Right lobe of liver (tissue), 4 donors: ENCODE results near the gene PRSS36.
"Not testable (repeated sequence)": the region's sequence is repeated elsewhere in the genome, so short reads cannot be mapped to it uniquely, and the experiment has no call there.

Experiments
- POLR2A ChIP-seq: fragments of 450-650 bp; IDR thresholded peaks from one replicate; pipeline ENCODE4 v1.6.1; 2017; ENCODE audit warnings: antibody characterized with exemption, mild to moderate bottlenecking
- TF ChIP-seq, protein P1 (sequence below), 4 donors: fragments of 200-600 bp in 3 of 4; fragments of 450-650 bp in 1 of 4; IDR thresholded peaks; one replicate each; pipeline versions ENCODE4 v1.5.1 to v1.8.0; 2016 to 2022; ENCODE audit warnings: antibody characterized with exemption in 4 of 4, mild to moderate bottlenecking in 2 of 4
- donor health status: DM: no; HTN: no; CAD: no.
- donor health status: DM: no; HTN: no; CAD: no.
- donor health status: DM: no; HTN: yes; CAD: no.

DNA sequence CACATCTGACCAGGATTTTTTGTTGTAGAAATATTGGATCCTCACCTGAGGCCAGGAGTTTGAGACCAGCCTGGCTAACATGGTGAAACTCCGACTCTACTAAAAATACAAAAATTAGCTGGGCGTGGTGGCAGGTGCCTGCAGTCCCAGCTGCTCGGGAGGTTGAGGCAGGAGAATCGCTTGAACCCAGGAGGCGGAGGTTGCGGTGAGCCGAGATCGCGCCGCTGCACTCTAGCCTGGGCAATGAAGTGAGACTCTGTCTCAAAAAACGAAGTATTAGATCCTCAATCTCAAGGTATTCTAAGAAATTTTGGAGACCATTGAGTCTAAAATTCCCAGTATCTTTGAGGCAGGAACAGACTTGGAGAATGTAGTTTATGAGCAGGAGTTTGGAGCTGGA is 46.0 kb upstream of the PRSS36 start:
- TF ChIP-seq, protein P1, sequence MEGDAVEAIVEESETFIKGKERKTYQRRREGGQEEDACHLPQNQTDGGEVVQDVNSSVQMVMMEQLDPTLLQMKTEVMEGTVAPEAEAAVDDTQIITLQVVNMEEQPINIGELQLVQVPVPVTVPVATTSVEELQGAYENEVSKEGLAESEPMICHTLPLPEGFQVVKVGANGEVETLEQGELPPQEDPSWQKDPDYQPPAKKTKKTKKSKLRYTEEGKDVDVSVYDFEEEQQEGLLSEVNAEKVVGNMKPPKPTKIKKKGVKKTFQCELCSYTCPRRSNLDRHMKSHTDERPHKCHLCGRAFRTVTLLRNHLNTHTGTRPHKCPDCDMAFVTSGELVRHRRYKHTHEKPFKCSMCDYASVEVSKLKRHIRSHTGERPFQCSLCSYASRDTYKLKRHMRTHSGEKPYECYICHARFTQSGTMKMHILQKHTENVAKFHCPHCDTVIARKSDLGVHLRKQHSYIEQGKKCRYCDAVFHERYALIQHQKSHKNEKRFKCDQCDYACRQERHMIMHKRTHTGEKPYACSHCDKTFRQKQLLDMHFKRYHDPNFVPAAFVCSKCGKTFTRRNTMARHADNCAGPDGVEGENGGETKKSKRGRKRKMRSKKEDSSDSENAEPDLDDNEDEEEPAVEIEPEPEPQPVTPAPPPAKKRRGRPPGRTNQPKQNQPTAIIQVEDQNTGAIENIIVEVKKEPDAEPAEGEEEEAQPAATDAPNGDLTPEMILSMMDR (IDR thresholded peaks at IDR 0.05): not testable (repeated sequence)
- TF ChIP-seq POLR2A: not testable (repeated sequence)
